ENCODE data around the gene DGAT2.
A peak's percentile ranks its signal among the peaks of the same experiment; 100 is the strongest.

DGAT2 gene

GRCh38 chr11:75802913-75803820 is 34.6 kb downstream of the DGAT2 start:
- DNase-seq, result peak; percentile 71

- DNase-seq, result no peak
These were observed 40.5 kb downstream of the DGAT2 start for GRCh38 chr11:75809111-75809510.

GRCh38 chr11:75809991-75810390 is 41.4 kb downstream of the DGAT2 start:
- no peak for DNase-seq

- DNase-seq, result no peak
These were observed 42.2 kb downstream of the DGAT2 start for GRCh38 chr11:75810637-75811390.

GRCh38 chr11:75811485-75811884 is 42.9 kb downstream of the DGAT2 start:
- no peak for DNase-seq

GRCh38 chr11:75812542-75813040 is 44.0 kb downstream of the DGAT2 start:
- DNase-seq, result no peak

GRCh38 chr11:75813124-75813523 is 44.5 kb downstream of the DGAT2 start:
- no peak for DNase-seq

GRCh38 chr11:75813622-75814039 is 45.1 kb downstream of the DGAT2 start:
- no peak for DNase-seq

- DNase-seq, result no peak
These were observed 45.7 kb downstream of the DGAT2 start for GRCh38 chr11:75814363-75814676.

GRCh38 chr11:75814677-75815344 is 46.2 kb downstream of the DGAT2 start, which contains the start of gene UVRAG:
Gene UVRAG (plus strand): TSS chr11:75815210. CDS start chr11:75815408, 198 bp downstream.
- DNase-seq, result peak; percentile 99

GRCh38 chr11:75815345-75816168 is 47.0 kb downstream of the DGAT2 start:
- DNase-seq, result no peak

GRCh38 chr11:75816561-75817239 is 48.1 kb downstream of the DGAT2 start:
- DNase-seq, result no peak

- no peak for DNase-seq
These were observed 52.1 kb downstream of the DGAT2 start for GRCh38 chr11:75820645-75821044.

GRCh38 chr11:75821202-75821601 is 52.6 kb downstream of the DGAT2 start:
- DNase-seq, result no peak

- no peak for DNase-seq
These were observed 54.0 kb downstream of the DGAT2 start for GRCh38 chr11:75822541-75822940.

- no peak for DNase-seq
These were observed 54.8 kb downstream of the DGAT2 start for GRCh38 chr11:75823415-75823814.

- DNase-seq, result no peak
These were observed 55.4 kb downstream of the DGAT2 start for GRCh38 chr11:75823946-75824345.

- no peak for DNase-seq
These were observed 58.1 kb downstream of the DGAT2 start for GRCh38 chr11:75826461-75827230.

- DNase-seq, result no peak
These were observed 59.0 kb downstream of the DGAT2 start for GRCh38 chr11:75827562-75827961.

- DNase-seq, result no peak
These were observed 63.4 kb downstream of the DGAT2 start for GRCh38 chr11:75831915-75832502.

GRCh38 chr11:75834728-75835127 is 66.2 kb downstream of the DGAT2 start:
- no peak for DNase-seq
